H1 (cell line): Measurements from ENCODE around the gene LCE3E. TPM values are rescaled to one million over a fixed set of nuclear protein-coding genes. Genes with fewer than 3 reads are reported as not detected.

Source experiments
- CTCF ChIA-PET: fragments of 300-600 bp; sonication (Branson Sonifier 250); formaldehyde crosslinking; loops from one replicate; lab custom pipeline; 2021; ENCODE audit not compliant: partially characterized antibody; lab: Charles Lee
- POLR2A ChIA-PET: fragments of 300-600 bp; sonication (Branson Sonifier 250); formaldehyde crosslinking; loops from one replicate; lab custom pipeline; 2021; ENCODE audit warnings: inconsistent platforms; ENCODE audit not compliant: partially characterized antibody; lab: Charles Lee
- DNase-seq, 2 experiments: peaks; one replicate each; pipeline versions ENCODE4 v3.0.0 to v3.0.0-alpha.2; 2010 to 2022; ENCODE audit warnings: low spot score in 2 of 2, low read depth in 1 of 2, mixed read lengths in 1 of 2
- FAIRE-seq: peaks from 2 replicates; lab custom pipeline; 2011; peaks lifted over from hg19 to GRCh38; lab: Jason Lieb, UNC
- H2AFZ ChIP-seq: 2 replicates; pipeline ENCODE4 v1.8.1; 2012; ENCODE audit warnings: low read length, inconsistent platforms
- H2AK5ac ChIP-seq: 2 replicates; pipeline ENCODE4 v1.6.1; 2013; ENCODE audit warnings: low read depth, low read length
- H2BK120ac ChIP-seq: replicated peaks from 2 replicates; pipeline ENCODE3; 2013; ENCODE audit warnings: low read depth, low read length, inconsistent platforms
- H2BK12ac ChIP-seq: 2 replicates; pipeline ENCODE4 v1.6.1; 2013; ENCODE audit warnings: low read depth, low read length
- H2BK15ac ChIP-seq: 2 replicates; pipeline ENCODE4 v1.6.1; 2013; ENCODE audit warnings: low read length
- H2BK20ac ChIP-seq: 2 replicates; pipeline ENCODE4 v1.6.1; 2013; ENCODE audit warnings: low read length
- H2BK5ac ChIP-seq: 2 replicates; pipeline ENCODE4 v1.6.1; 2013; ENCODE audit warnings: low read depth, low read length
- H3K14ac ChIP-seq: 2 replicates; pipeline ENCODE4 v1.6.1; 2013; ENCODE audit warnings: inconsistent platforms; ENCODE audit not compliant: insufficient read length
- H3K18ac ChIP-seq: 2 replicates; pipeline ENCODE4 v1.6.1; 2013; ENCODE audit warnings: low read length; ENCODE audit errors: extremely low read depth
- H3K23ac ChIP-seq: 2 replicates; pipeline ENCODE4 v1.6.1; 2013; ENCODE audit warnings: inconsistent platforms; ENCODE audit not compliant: insufficient read length
- H3K23me2 ChIP-seq: 2 replicates; pipeline ENCODE4 v1.6.1; 2013; ENCODE audit warnings: low read depth, low read length
- H3K27ac ChIP-seq: 2 replicates; pipeline ENCODE4 v1.6.1; 2011; ENCODE audit warnings: low read depth, low read length, inconsistent platforms
- H3K27me3 ChIP-seq, 4 experiments: replicated peaks in 1 of 4; 1 replicate in 1 of 4; 2 replicates in 3 of 4; pipeline versions ENCODE4 v1.6.1 to v1.8.1; 2011 to 2013; ENCODE audit warnings: low read length in 3 of 4, mild to moderate bottlenecking in 3 of 4, inconsistent platforms in 2 of 4, mixed read lengths in 2 of 4, moderate library complexity in 1 of 4; ENCODE audit not compliant: control insufficient read depth in 3 of 4, insufficient read depth in 3 of 4; ENCODE audit errors: extremely low read depth in 1 of 4
- H3K36me3 ChIP-seq, 4 experiments: 2 replicates each; pipeline versions ENCODE4 v1.6.1 to v1.8.1; 2011 to 2013; ENCODE audit warnings: mild to moderate bottlenecking in 4 of 4, low read length in 3 of 4, moderate library complexity in 2 of 4, control low read depth in 1 of 4, inconsistent platforms in 1 of 4; ENCODE audit not compliant: insufficient read depth in 4 of 4, control insufficient read depth in 2 of 4
- H3K4ac ChIP-seq: replicated peaks from 2 replicates; pipeline ENCODE3; 2013; ENCODE audit warnings: low read length, low read depth, mixed read lengths, inconsistent platforms; ENCODE audit not compliant: insufficient read length
- H3K4me1 ChIP-seq, 4 experiments: replicated peaks in 1 of 4; 1 replicate in 1 of 4; 2 replicates in 3 of 4; pipeline versions ENCODE4 v1.6.1 to v1.8.1; 2011 to 2013; ENCODE audit warnings: low read length in 3 of 4, inconsistent platforms in 2 of 4, mixed read lengths in 1 of 4; ENCODE audit not compliant: insufficient read depth in 4 of 4, control insufficient read depth in 3 of 4
- H3K4me2 ChIP-seq, 2 experiments: 2 replicates each; pipeline versions ENCODE4 v1.6.1 to v1.8.1; 2011 to 2013; ENCODE audit warnings: low read depth in 2 of 2, low read length in 2 of 2, control low read depth in 1 of 2, inconsistent platforms in 1 of 2, mild to moderate bottlenecking in 1 of 2; ENCODE audit not compliant: insufficient read depth in 1 of 2
- H3K4me3 ChIP-seq, 4 experiments: fragments of 200-600, 300-600 bp in 1 of 4; sonication (generic), shearing (Covaris generic), sonication (Bioruptor Twin) in 1 of 4; 2 replicates each; pipeline versions ENCODE4 v1.5.1 to v1.8.1; 2011 to 2016; ENCODE audit warnings: low read length in 4 of 4, low read depth in 3 of 4, control low read depth in 2 of 4, inconsistent platforms in 2 of 4, mild to moderate bottlenecking in 2 of 4, mixed read lengths in 1 of 4, moderate library complexity in 1 of 4; ENCODE audit not compliant: insufficient read depth in 2 of 4; ENCODE audit errors: extremely low read depth in 1 of 4
- H3K56ac ChIP-seq: replicated peaks from 2 replicates; pipeline ENCODE3; 2013; ENCODE audit warnings: low read depth, mild to moderate bottlenecking, mixed read lengths, low read length, inconsistent platforms; ENCODE audit not compliant: insufficient read length
- H3K79me1 ChIP-seq: 2 replicates; pipeline ENCODE4 v1.6.1; 2013; ENCODE audit warnings: low read depth, low read length, control low read depth
- H3K79me2 ChIP-seq, 2 experiments: 2 replicates each; pipeline versions ENCODE4 v1.6.1 to v1.8.1; 2012 to 2013; ENCODE audit warnings: low read length in 2 of 2, mild to moderate bottlenecking in 2 of 2, inconsistent platforms in 1 of 2; ENCODE audit not compliant: insufficient read depth in 2 of 2, control insufficient read depth in 1 of 2
- H3K9ac ChIP-seq, 4 experiments: replicated peaks in 1 of 4; 1 replicate in 1 of 4; 2 replicates in 3 of 4; pipeline versions ENCODE4 v1.6.1 to v1.8.1; 2011 to 2013; ENCODE audit warnings: low read depth in 3 of 4, low read length in 3 of 4, control low read depth in 2 of 4, mild to moderate bottlenecking in 2 of 4, moderate library complexity in 2 of 4, inconsistent platforms in 1 of 4; ENCODE audit errors: extremely low read depth in 1 of 4
- H3K9me3 ChIP-seq, 2 experiments: 2 replicates each; pipeline versions ENCODE4 v1.6.1 to v1.8.1; 2012 to 2013; ENCODE audit warnings: mild to moderate bottlenecking in 2 of 2, moderate library complexity in 2 of 2, control low read depth in 1 of 2, inconsistent platforms in 1 of 2, low read depth in 1 of 2, low read length in 1 of 2, mixed read lengths in 1 of 2; ENCODE audit not compliant: insufficient read depth in 2 of 2
- H4K20me1 ChIP-seq, 2 experiments: replicated peaks in 1 of 2; 2 replicates each; pipeline versions ENCODE3 to v1.8.1; 2011 to 2013; ENCODE audit warnings: inconsistent platforms in 2 of 2, low read length in 2 of 2, mild to moderate bottlenecking in 1 of 2; ENCODE audit not compliant: insufficient read depth in 2 of 2, control insufficient read depth in 1 of 2
- H4K5ac ChIP-seq: 2 replicates; pipeline ENCODE4 v1.6.1; 2013; ENCODE audit warnings: low read length, low read depth, mixed read lengths, inconsistent platforms; ENCODE audit not compliant: insufficient read length
- H4K8ac ChIP-seq: 2 replicates; pipeline ENCODE4 v1.8.0; 2013; ENCODE audit warnings: mild to moderate bottlenecking, moderate library complexity, low read length, inconsistent platforms; ENCODE audit not compliant: insufficient read depth; ENCODE audit errors: extremely low read depth
- H4K91ac ChIP-seq: replicated peaks from 2 replicates; pipeline ENCODE3; 2013; ENCODE audit warnings: low read length, mixed read lengths, inconsistent platforms; ENCODE audit not compliant: insufficient read length
- CBX8 ChIP-seq: fragments of 300-800, 300-1000 bp; sonication (generic); IDR thresholded peaks from 2 replicates; pipeline ENCODE4 v1.7.1; 2016; ENCODE audit warnings: low read depth, low read length, borderline replicate concordance
- CREB1 ChIP-seq: IDR thresholded peaks from 2 replicates; pipeline ENCODE4 v1.6.1; 2012; ENCODE audit warnings: inconsistent platforms
- CTBP2 ChIP-seq: IDR thresholded peaks from 2 replicates; pipeline ENCODE4 v1.7.0; 2011; ENCODE audit warnings: borderline replicate concordance, mild to moderate bottlenecking, moderate library complexity, mixed read lengths, low read length; ENCODE audit not compliant: insufficient read depth, insufficient read length
- E2F6 ChIP-seq: IDR thresholded peaks from 2 replicates; pipeline ENCODE4 v1.6.1; 2012; ENCODE audit warnings: inconsistent platforms
- JUN ChIP-seq: IDR thresholded peaks from 2 replicates; pipeline ENCODE4 v1.6.1; 2011; ENCODE audit warnings: low read depth, mild to moderate bottlenecking, improper control_type of control experiment, low read length
- KDM1A ChIP-seq: fragments of 200-600, 300-600 bp; sonication (generic); IDR thresholded peaks from 2 replicates; pipeline ENCODE4 v1.7.1; 2016; ENCODE audit warnings: mild to moderate bottlenecking, low read length, borderline replicate concordance
- NANOG ChIP-seq: IDR thresholded peaks from 2 replicates; pipeline ENCODE4 v1.6.1; 2011; ENCODE audit warnings: low read length, low read depth, mild to moderate bottlenecking, inconsistent platforms; ENCODE audit not compliant: insufficient read depth, poor library complexity, severe bottlenecking
- SRF ChIP-seq: IDR thresholded peaks from 2 replicates; pipeline ENCODE4 v1.6.1; 2011; ENCODE audit warnings: mild to moderate bottlenecking, low read depth, low read length, moderate library complexity
- SUZ12 ChIP-seq: fragments of 200-600 bp; sonication (generic); IDR thresholded peaks from 2 replicates; pipeline ENCODE4 v1.6.1; 2012; ENCODE audit warnings: mild to moderate bottlenecking, inconsistent platforms, low read length, moderate library complexity, mixed read lengths
- WGBS, 2 experiments: shearing (Covaris generic) in 1 of 2; methylation state at CpG; one replicate each; pipeline versions ENCODE4 v1.1.6 to v1.1.7; 2013 to 2015; ENCODE audit warnings: low lambda C conversion rate in 2 of 2, mixed read lengths in 2 of 2, inconsistent platforms in 1 of 2, low coverage in 1 of 2, missing lambda C conversion rate in 1 of 2; ENCODE audit not compliant: insufficient replicate concordance in 2 of 2, insufficient coverage in 1 of 2, insufficient read length in 1 of 2; ENCODE audit errors: extremely low coverage in 1 of 2, missing lambda C conversion rate in 1 of 2; 5-methylcytosine and 5-hydroxymethylcytosine counted together
- polyA plus RNA-seq, 7 experiments: library from polyadenylated mRNA; depleted of rRNA in 3 of 7; stranded (reverse) in 5 of 7; unstranded in 2 of 7; fragments of >200 nt in 5 of 7; fragments of 200-250 nt in 2 of 7; gene quantifications; 1 replicate in 5 of 7; 2 replicates in 1 of 7; 4 replicates in 1 of 7; pipeline versions ENCODE4 v1.2.1 to v1.2.3, GENCODE V29; 2011 to 2013; ENCODE audit warnings: missing spikeins in 2 of 7, mixed read lengths in 2 of 7
- total RNA-seq: library from RNA; stranded (reverse); fragmentation: NEBNext Ultra II Directional; extraction: Animal tissue kit (Norgen Biotek cat#: 25700); gene quantifications from 2 replicates; pipeline ENCODE4 v1.2.1, GENCODE V29; 2021

The LCE3E gene
- total and polyA plus RNA-seq, 2 of the 8 experiments (the other 6 are each of a cell fraction or from before 2014, with no cell fraction given), result not detected

GRCh38 chr1:152613511-152613910 is 46.9 kb upstream of the LCE3E start, which contains the start of gene LCE3B:
Gene LCE3B, plus strand, starts transcription at chr1:152613811. Its CDS starts 0 bp downstream, at chr1:152613811.
- Histone ChIP-seq H2BK15ac (no peak within 1 kb of the TSS), H2BK20ac (no peak within 1 kb of the TSS), H3K36me3 (no peaks in the 10 kb centered on the region), H4K20me1 (no peaks in the 10 kb centered on the region), H3K23me2 (no peaks in the 10 kb centered on the region), H4K8ac (no peak within 1 kb of the TSS), H2AFZ (no peak within 1 kb of the TSS), H3K4ac (no peak within 1 kb of the TSS), H3K4me2 (no peak within 1 kb of the TSS), H3K4me3 (no peak within 1 kb of the TSS), H4K5ac (no peak within 1 kb of the TSS), H4K91ac (no peak within 1 kb of the TSS), H2AK5ac (no peak within 1 kb of the TSS), H3K27me3 (no peaks in the 10 kb centered on the region), H3K79me1 (no peaks in the 10 kb centered on the region), H3K27ac (no peak within 1 kb of the TSS), H2BK5ac (no peak within 1 kb of the TSS), H3K18ac (no peak within 1 kb of the TSS), H2BK120ac (no peak within 1 kb of the TSS), H2BK12ac (no peak within 1 kb of the TSS), H3K56ac (no peak within 1 kb of the TSS), H3K23ac (no peak within 1 kb of the TSS), H3K4me1 (no peaks in the 10 kb centered on the region), H3K9me3 (peaks cover 7 to 12% of the 10 kb centered on the region in 2 experiments; a peak in 2 of 4 replicates), H3K14ac (no peak within 1 kb of the TSS), H3K79me2 (no peaks in the 10 kb centered on the region)
- DNase-seq (no peak), FAIRE-seq (no peak)
- ChIA-PET CTCF (no interaction called here), POLR2A (no interaction called here)
- WGBS, 2 experiments, result no CpG with 5 or more reads among the region's 1 CpG
- TF ChIP-seq E2F6 (no peak), JUN (no peak), KDM1A (no peak), CBX8 (no peak), SRF (no peak), CREB1 (no peak), NANOG (no peak), CTBP2 (no peak), SUZ12 (no peak)
- TF ChIP-seq, all 59 proteins: peak for 0
- H3K9ac ChIP-seq, result no peak within 1 kb of the TSS
